Psoas muscle (tissue), 8 donors: Measurements from ENCODE around the gene PDILT. TPM values are rescaled to one million over a fixed set of nuclear protein-coding genes. Genes with fewer than 3 reads are reported as not detected.

Source experiments
- ATAC-seq, 4 donors: fragments of 200-7000 bp; cut with Tn5 transposase; one replicate each; pipeline ENCODE4 v1.9.1; 2020; ENCODE audit warnings: moderate library complexity in 3 of 4, mild to moderate bottlenecking in 2 of 4
- DNase-seq, 2 donors: peaks; one replicate each; pipeline ENCODE4 v3.0.0-alpha.2; 2020
- H3K27ac ChIP-seq: fragments of 200-600 bp; one replicate; pipeline ENCODE4 v1.8.0; 2022
- H3K27me3 ChIP-seq, 3 donors: fragments of 200-600 bp in 1 of 3; one replicate each; pipeline versions ENCODE4 v1.6.1 to v1.8.0; 2013 to 2022; ENCODE audit warnings: low read length in 2 of 3, mild to moderate bottlenecking in 2 of 3, moderate library complexity in 1 of 3; ENCODE audit not compliant: insufficient read depth in 3 of 3
- H3K36me3 ChIP-seq, 2 donors: fragments of 200-600 bp in 1 of 2; one replicate each; pipeline versions ENCODE4 v1.6.1 to v1.8.0; 2013 to 2022; ENCODE audit warnings: low read depth in 1 of 2, mild to moderate bottlenecking in 1 of 2, moderate library complexity in 1 of 2; ENCODE audit not compliant: insufficient read depth in 1 of 2
- H3K4me1 ChIP-seq: fragments of 200-600 bp; one replicate; pipeline ENCODE4 v1.8.0; 2022
- H3K4me3 ChIP-seq: fragments of 200-600 bp; one replicate; pipeline ENCODE4 v1.8.0; 2022; ENCODE audit warnings: mild to moderate bottlenecking
- H3K9me3 ChIP-seq: fragments of 200-600 bp; one replicate; pipeline ENCODE4 v1.8.0; 2022
- CTCF ChIP-seq: fragments of 200-600 bp; IDR thresholded peaks from one replicate; pipeline ENCODE4 v1.8.0; 2022; ENCODE audit warnings: antibody characterized with exemption
- WGBS, 3 donors: extraction: QIAGEN DNeasy Blood & Tissue Kit; methylation state at CpG; one replicate each; pipeline versions ENCODE4 v1.1.6 to v1.1.7; 2013; 5-methylcytosine and 5-hydroxymethylcytosine counted together
- intact Hi-C, 2 donors: fragments of 100-400 bp; cut with DNase I; formaldehyde crosslinking; loops; one replicate each; pipeline versions ENCODE4 v1.11.0 to v1.14.2; 2022
- polyA plus RNA-seq, 3 donors: library from polyadenylated mRNA; stranded (reverse); fragments of 200-250 nt; gene quantifications; one replicate each; pipeline ENCODE4 v1.2.3, GENCODE V29; 2013
- total RNA-seq, 4 donors: library from RNA; stranded (reverse); fragmentation: NEBNext Ultra II Directional in 2 of 4; extraction: Animal tissue kit (Norgen Biotek cat#: 25700) in 2 of 4; gene quantifications; one replicate each; pipeline versions ENCODE4 v1.2.1 to v1.2.4, GENCODE V29; 2021 to 2023
- donor health status: healthy with polysubstance abuse.
- donor health status: DM: no; HTN: no; CAD: no; lungs with moderate emphysema.
- donor health status: Bipolar disorder and iron deficiency.
- donor health status: healthy.
- donor health status: DM: yes; HTN: yes; CAD: no.
- donor health status: DM: no; HTN: no; CAD: no.
- donor health status: DM: no; HTN: no; CAD: no.
- donor health status: DM: yes; HTN: yes; CAD: no.

Gene PDILT
- total and polyA plus RNA-seq, 7 donors = not detected

GRCh38 chr16:20397468-20398074 is 7.0 kb downstream of the PDILT start:
- Histone ChIP-seq H3K36me3 (no peaks in the 10 kb centered on the region), H3K9me3 (no peaks in the 10 kb centered on the region), H3K27me3 (no peaks in the 10 kb centered on the region), H3K4me3 (no peak overlapping the region), H3K27ac (no peak overlapping the region), H3K4me1 (no peaks in the 10 kb centered on the region)
- no peak for TF ChIP-seq CTCF
- DNase-seq (no peak), ATAC-seq (no peak)
- intact Hi-C loops = no loop called here
- WGBS, 3 donors = 75 to 80% (median 79%) methylated on average over 7 of the region's 7 CpGs

GRCh38 chr16:20396846-20397467 is 7.6 kb downstream of the PDILT start:
- Histone ChIP-seq H3K9me3 (no peaks in the 10 kb centered on the region), H3K36me3 (no peaks in the 10 kb centered on the region), H3K27me3 (no peaks in the 10 kb centered on the region), H3K4me1 (no peaks in the 10 kb centered on the region), H3K27ac (no peak overlapping the region), H3K4me3 (no peak overlapping the region)
- intact Hi-C loops = no loop called here
- DNase-seq (no peak), ATAC-seq (no peak)
- 97% methylated on average over 7 of the region's 7 CpGs for WGBS, 3 donors
- TF ChIP-seq CTCF = no peak

GRCh38 chr16:20395946-20396345 is 8.6 kb downstream of the PDILT start:
- intact Hi-C loops = no loop called here
- H3K4me1 ChIP-seq = no peaks in the 10 kb centered on the region
- no peaks in the 10 kb centered on the region for H3K36me3 ChIP-seq
- no peak for TF ChIP-seq CTCF
- H3K27me3 ChIP-seq = no peaks in the 10 kb centered on the region
- no peak for DNase-seq
- no peak overlapping the region for H3K27ac ChIP-seq
- H3K4me3 ChIP-seq = no peak overlapping the region
- H3K9me3 ChIP-seq = no peaks in the 10 kb centered on the region
- 94 to 96% (median 96%) methylated on average over 2 of the region's 2 CpGs for WGBS, 3 donors
- no peak for ATAC-seq

- H3K4me3 ChIP-seq = no peak overlapping the region
- no peak for TF ChIP-seq CTCF
- no peak for DNase-seq
- H3K9me3 ChIP-seq = no peaks in the 10 kb centered on the region
- no peaks in the 10 kb centered on the region for H3K36me3 ChIP-seq
- H3K4me1 ChIP-seq = no peaks in the 10 kb centered on the region
- peaks cover 0 to 2% (median 0%) of the 10 kb centered on the region in 3 donors for H3K27me3 ChIP-seq
- 31 to 39% (median 37%) methylated on average over 2 of the region's 2 CpGs for WGBS, 3 donors
- intact Hi-C loops = no loop called here
- ATAC-seq = no peak
- no peak overlapping the region for H3K27ac ChIP-seq
Measured at GRCh38 chr16:20393801-20394577, 10.5 kb downstream of the PDILT start.
